ENCODE data around the gene TSHZ1. TPM values are rescaled to one million over a fixed set of nuclear protein-coding genes. Genes with fewer than 3 reads are reported as not detected.

Gene TSHZ1
- polyA plus RNA-seq, 1 of the 3 experiments (the other 2 are of a cell fraction), result 2.6 TPM

GRCh38 chr18:75235896-75236295 is 25.3 kb downstream of the TSHZ1 start:
- no peaks in the 10 kb centered on the region for H3K79me2 ChIP-seq (ENCODE audit: insufficient read depth)
- no peak overlapping the region for H3K9ac ChIP-seq
- no peak overlapping the region for H2AFZ ChIP-seq (ENCODE audit: low read depth)
- no peaks in the 10 kb centered on the region for H3K9me3 ChIP-seq
- H3K27ac ChIP-seq (ENCODE audit: low read depth in 2 of 2, low read length in 1 of 2), result no peak overlapping the region
- H3K9me2 ChIP-seq, result no peaks in the 10 kb centered on the region
- no peak overlapping the region for H3K4me3 ChIP-seq (ENCODE audit: low read depth in 2 of 2, low read length in 1 of 2)
- H3K4me1 ChIP-seq (ENCODE audit: control insufficient read depth in 1 of 2, insufficient read depth in 2 of 2, low read depth in 1 of 2, low read length in 1 of 2), result peaks cover 0 to 13% of the 10 kb centered on the region in 2 experiments; a peak in 1 of 4 replicates
- ChIA-PET CTCF (interaction anchor here (1.2 kb wide), 1 partner anchor 8 kb away, joined by 3 read pairs; no protein-coding TSS in a partner anchor), POLR2A (no interaction called here)
- H4K20me1 ChIP-seq (ENCODE audit: insufficient read depth), result no peaks in the 10 kb centered on the region
- no peak for TF ChIP-seq POLR2AphosphoS5 (IDR thresholded peaks at IDR 0.05; ENCODE audit: low read depth, low read length)
- TF ChIP-seq RFX5 (IDR thresholded peaks at IDR 0.05; ENCODE audit: low read length), result no peak
- no peak for TF ChIP-seq MEF2A (IDR thresholded peaks at IDR 0.05; ENCODE audit: borderline replicate concordance, low read depth)
- TF ChIP-seq NRF1 (IDR thresholded peaks at IDR 0.05; ENCODE audit: low read depth, low read length), result no peak
- no peak for TF ChIP-seq FOXM1 (IDR thresholded peaks at IDR 0.05; ENCODE audit: low read depth)
- TF ChIP-seq CHD2 (IDR thresholded peaks at IDR 0.05; ENCODE audit: low read length, partially characterized antibody), result no peak
- no peak for TF ChIP-seq FOSL2 (IDR thresholded peaks at IDR 0.05; ENCODE audit: borderline replicate concordance, low read depth)
- TF ChIP-seq GABPA (IDR thresholded peaks at IDR 0.05; ENCODE audit: low read depth), result no peak
- TF ChIP-seq, protein P1, sequence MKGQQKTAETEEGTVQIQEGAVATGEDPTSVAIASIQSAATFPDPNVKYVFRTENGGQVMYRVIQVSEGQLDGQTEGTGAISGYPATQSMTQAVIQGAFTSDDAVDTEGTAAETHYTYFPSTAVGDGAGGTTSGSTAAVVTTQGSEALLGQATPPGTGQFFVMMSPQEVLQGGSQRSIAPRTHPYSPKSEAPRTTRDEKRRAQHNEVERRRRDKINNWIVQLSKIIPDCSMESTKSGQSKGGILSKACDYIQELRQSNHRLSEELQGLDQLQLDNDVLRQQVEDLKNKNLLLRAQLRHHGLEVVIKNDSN (IDR thresholded peaks at IDR 0.05; ENCODE audit: borderline replicate concordance, low read depth), result no peak
- no peak for TF ChIP-seq FOXJ3 (CRISPR knock-in tag; IDR thresholded peaks at IDR 0.05)
- TF ChIP-seq RAD21 (IDR thresholded peaks at IDR 0.05; ENCODE audit: low read length), result no peak
- no peak for TF ChIP-seq RXRA (IDR thresholded peaks at IDR 0.05; ENCODE audit: borderline replicate concordance, low read depth)
- no peak for TF ChIP-seq EZH2phosphoT487 (IDR thresholded peaks at IDR 0.05; ENCODE audit: borderline replicate concordance, low read depth)
- no peak for TF ChIP-seq ELF1 (IDR thresholded peaks at IDR 0.05)
- TF ChIP-seq ZBTB33 (IDR thresholded peaks at IDR 0.05; ENCODE audit: borderline replicate concordance, low read depth), result no peak
- no peak for TF ChIP-seq MXI1 (IDR thresholded peaks at IDR 0.05; ENCODE audit: low read depth, low read length)
- TF ChIP-seq YY1 (IDR thresholded peaks at IDR 0.05; ENCODE audit: low read depth), result no peak
- H3K27me3 ChIP-seq (ENCODE audit: insufficient read depth), result no peaks in the 10 kb centered on the region
- no peak overlapping the region for H3K4me2 ChIP-seq
- no peaks in the 10 kb centered on the region for H3K36me3 ChIP-seq (replicated peaks in 1 of 2; ENCODE audit: control insufficient read depth in 1 of 2, insufficient read depth in 2 of 2, low read length in 1 of 2)
- 96% methylated on average over 12 of the region's 13 CpGs for WGBS (ENCODE audit: low lambda C conversion rate)
- no peak for DNase-seq
- no peaks in the 10 kb centered on the region for H3F3A ChIP-seq (replicated peaks; ENCODE audit: insufficient read depth)

DNA sequence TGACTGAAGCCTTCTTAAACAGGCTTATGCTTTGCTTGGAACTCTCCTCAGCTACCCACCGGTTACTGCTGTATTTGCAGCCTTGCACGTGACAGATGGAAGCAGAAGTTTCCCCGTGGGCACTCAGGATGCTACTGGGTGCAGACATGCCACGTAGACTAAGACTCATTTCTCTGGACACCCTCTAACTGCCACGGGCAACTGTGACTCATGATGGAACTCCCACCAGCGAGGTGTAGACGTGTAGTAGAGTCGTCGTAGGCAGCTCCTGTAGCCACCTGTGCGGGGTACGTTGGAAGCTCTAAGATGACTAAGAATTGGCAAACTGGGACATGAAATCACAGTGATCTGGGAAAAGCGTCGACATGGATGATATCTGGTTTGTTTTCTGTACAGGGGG is 27.5 kb downstream of the TSHZ1 start:
- no peaks in the 10 kb centered on the region for H3K9me2 ChIP-seq
- POLR2A ChIA-PET, result interaction anchor here (0.6 kb wide), 1 partner anchor 72 kb away, joined by 3 read pairs; no protein-coding TSS in a partner anchor
- TF ChIP-seq EZH2phosphoT487 (IDR thresholded peaks at IDR 0.05; ENCODE audit: borderline replicate concordance, low read depth) (no peak), TCF12 (IDR thresholded peaks at IDR 0.05) (no peak)
- H3K27ac ChIP-seq (ENCODE audit: low read depth in 2 of 2, low read length in 1 of 2), result no peak overlapping the region
- CTCF ChIA-PET, result no interaction called here
- DNase-seq, result no peak
- H3K79me2 ChIP-seq (ENCODE audit: insufficient read depth), result 0 out of 2 replicates have a peak, but pooled peaks cover 3% of the 10 kb centered on the region
- no peak overlapping the region for H3K9ac ChIP-seq
- H3K4me2 ChIP-seq, result no peak overlapping the region
- WGBS (ENCODE audit: low lambda C conversion rate), result 90% methylated on average over 11 of the region's 13 CpGs
- no peak overlapping the region for H3K4me3 ChIP-seq (ENCODE audit: low read depth in 2 of 2, low read length in 1 of 2)
- no peaks in the 10 kb centered on the region for H3K9me3 ChIP-seq
- no peaks in the 10 kb centered on the region for H3K36me3 ChIP-seq (replicated peaks in 1 of 2; ENCODE audit: control insufficient read depth in 1 of 2, insufficient read depth in 2 of 2, low read length in 1 of 2)
- H2AFZ ChIP-seq (ENCODE audit: low read depth), result no peak overlapping the region
- H4K20me1 ChIP-seq (ENCODE audit: insufficient read depth), result no peaks in the 10 kb centered on the region
- no peaks in the 10 kb centered on the region for H3K27me3 ChIP-seq (ENCODE audit: insufficient read depth)
- H3K4me1 ChIP-seq (ENCODE audit: control insufficient read depth in 1 of 2, insufficient read depth in 2 of 2, low read depth in 1 of 2, low read length in 1 of 2), result peaks cover 0 to 10% of the 10 kb centered on the region in 2 experiments; a peak in 1 of 4 replicates
- no peaks in the 10 kb centered on the region for H3F3A ChIP-seq (replicated peaks; ENCODE audit: insufficient read depth)

All from SK-N-SH (cell line).